HL-60 (cell line): ENCODE data around the gene ROR1.

Experiments
- CTCF ChIP-seq: IDR thresholded peaks from one replicate; pipeline ENCODE4 v1.5.1; 2011; ENCODE audit warnings: low read length, control low read depth, inconsistent platforms; ENCODE audit not compliant: insufficient read depth
- GABPA ChIP-seq: IDR thresholded peaks from 2 replicates; pipeline ENCODE4 v1.6.1; 2012; ENCODE audit warnings: low read depth
- POLR2AphosphoS5 ChIP-seq: IDR thresholded peaks from 2 replicates; pipeline ENCODE4 v1.6.1; 2012; ENCODE audit warnings: low read depth
- REST ChIP-seq: IDR thresholded peaks from 2 replicates; pipeline ENCODE4 v1.6.1; 2012; ENCODE audit warnings: low read depth; ENCODE audit not compliant: insufficient replicate concordance
- SPI1 ChIP-seq: IDR thresholded peaks from 2 replicates; pipeline ENCODE4 v1.6.1; 2012; ENCODE audit warnings: low read depth, mild to moderate bottlenecking, borderline replicate concordance

GRCh38 chr1:64092851-64093371 is 319.1 kb downstream of the ROR1 start:
- no peak for TF ChIP-seq CTCF
- TF ChIP-seq REST, result no peak
- no peak for TF ChIP-seq GABPA
- no peak for TF ChIP-seq POLR2AphosphoS5
- no peak for TF ChIP-seq SPI1
